ENCODE measurements around the gene ZSWIM6. TPM values are rescaled to one million over a fixed set of nuclear protein-coding genes. Genes with fewer than 3 reads are reported as not detected.

The ZSWIM6 gene
- total RNA-seq, 2 donors from 2014 or later, result 4.6 to 5.6 TPM

DNA sequence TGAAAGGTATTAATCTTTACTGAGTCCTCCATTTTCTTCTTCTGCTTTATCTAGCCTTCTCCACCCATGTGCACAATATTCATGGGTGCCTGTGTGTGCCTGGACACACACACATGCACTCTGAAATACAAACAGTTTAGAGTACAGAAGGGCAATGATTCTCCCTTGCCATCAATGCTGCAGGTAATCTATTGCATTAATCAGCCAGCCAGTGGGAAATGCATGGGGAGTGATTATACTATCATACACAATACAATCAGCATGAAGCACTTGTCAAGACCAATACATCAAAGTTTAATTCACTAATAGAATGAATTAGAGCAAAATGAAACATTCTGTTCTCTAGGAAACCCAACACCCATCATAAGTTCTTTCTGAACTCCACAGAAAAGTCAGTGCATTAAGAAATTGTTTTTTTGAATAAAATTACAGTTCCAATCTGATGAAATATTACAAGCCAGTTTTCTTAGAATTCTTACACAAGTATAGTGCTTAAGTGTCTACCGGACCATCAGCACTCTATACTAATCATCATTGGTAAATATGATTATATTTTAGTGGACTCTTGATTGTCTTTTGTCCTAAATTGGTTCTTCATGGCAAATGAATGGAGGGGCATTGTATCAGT, 172.2 kb downstream of the ZSWIM6 start:
- H3K9me3 ChIP-seq, result no peaks in the 10 kb centered on the region
- H3K4me3 ChIP-seq, result no peak overlapping the region
- H3K27ac ChIP-seq, result no peak overlapping the region
- TF ChIP-seq, protein P1, sequence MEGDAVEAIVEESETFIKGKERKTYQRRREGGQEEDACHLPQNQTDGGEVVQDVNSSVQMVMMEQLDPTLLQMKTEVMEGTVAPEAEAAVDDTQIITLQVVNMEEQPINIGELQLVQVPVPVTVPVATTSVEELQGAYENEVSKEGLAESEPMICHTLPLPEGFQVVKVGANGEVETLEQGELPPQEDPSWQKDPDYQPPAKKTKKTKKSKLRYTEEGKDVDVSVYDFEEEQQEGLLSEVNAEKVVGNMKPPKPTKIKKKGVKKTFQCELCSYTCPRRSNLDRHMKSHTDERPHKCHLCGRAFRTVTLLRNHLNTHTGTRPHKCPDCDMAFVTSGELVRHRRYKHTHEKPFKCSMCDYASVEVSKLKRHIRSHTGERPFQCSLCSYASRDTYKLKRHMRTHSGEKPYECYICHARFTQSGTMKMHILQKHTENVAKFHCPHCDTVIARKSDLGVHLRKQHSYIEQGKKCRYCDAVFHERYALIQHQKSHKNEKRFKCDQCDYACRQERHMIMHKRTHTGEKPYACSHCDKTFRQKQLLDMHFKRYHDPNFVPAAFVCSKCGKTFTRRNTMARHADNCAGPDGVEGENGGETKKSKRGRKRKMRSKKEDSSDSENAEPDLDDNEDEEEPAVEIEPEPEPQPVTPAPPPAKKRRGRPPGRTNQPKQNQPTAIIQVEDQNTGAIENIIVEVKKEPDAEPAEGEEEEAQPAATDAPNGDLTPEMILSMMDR (IDR thresholded peaks at IDR 0.05), result no peak
- H3K27me3 ChIP-seq, result no peaks in the 10 kb centered on the region
- DNase-seq (ENCODE audit: low spot score), result no peak
- H3K4me1 ChIP-seq, result no peaks in the 10 kb centered on the region
- no peaks in the 10 kb centered on the region for H3K36me3 ChIP-seq

DNA sequence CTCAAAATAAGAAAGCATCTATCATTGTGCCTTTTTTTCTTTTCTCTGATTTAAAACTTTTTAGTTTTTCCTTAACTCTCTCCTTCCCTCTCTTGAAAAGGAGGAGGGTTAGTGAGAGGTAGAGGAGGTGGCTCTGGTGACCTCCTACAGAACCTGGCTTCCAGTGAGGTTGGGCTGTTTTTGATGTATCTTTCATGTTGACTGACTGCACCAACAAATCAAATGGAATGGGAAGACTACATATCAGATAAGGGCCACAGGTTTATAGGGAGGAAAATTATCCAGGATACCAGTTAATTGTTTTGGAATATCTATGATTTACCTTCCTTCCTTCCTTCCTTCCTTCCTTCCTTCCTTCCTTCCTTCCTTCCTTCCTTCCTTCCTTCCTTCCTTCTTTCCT, 173.2 kb downstream of the ZSWIM6 start:
- TF ChIP-seq, protein P1 (IDR thresholded peaks at IDR 0.05), result no peak
- Histone ChIP-seq H3K27me3 (no peaks in the 10 kb centered on the region), H3K4me1 (no peaks in the 10 kb centered on the region), H3K27ac (no peak overlapping the region), H3K9me3 (no peaks in the 10 kb centered on the region), H3K4me3 (no peak overlapping the region), H3K36me3 (no peaks in the 10 kb centered on the region)
- DNase-seq (ENCODE audit: low spot score), result no peak

DNA sequence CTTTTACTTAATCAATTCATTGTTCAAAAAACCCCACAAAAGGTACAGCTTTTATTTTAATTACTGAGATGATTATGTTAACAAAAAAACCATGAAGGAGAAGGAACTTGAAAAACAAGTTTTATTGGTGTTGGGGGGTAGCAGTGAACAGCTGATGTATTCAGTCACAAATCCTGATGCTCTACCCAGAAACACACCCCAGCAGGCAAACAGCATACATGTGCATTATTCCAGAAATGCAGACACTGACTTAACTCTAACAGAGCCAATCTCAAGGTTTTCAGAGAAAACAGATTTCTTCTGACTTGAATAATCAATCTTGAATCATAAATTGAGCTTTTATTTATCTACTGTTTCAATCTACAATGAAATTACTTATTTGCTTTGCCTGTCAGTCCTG, 175.2 kb downstream of the ZSWIM6 start:
- H3K27ac ChIP-seq, result no peak overlapping the region
- H3K27me3 ChIP-seq, result no peaks in the 10 kb centered on the region
- H3K36me3 ChIP-seq, result no peaks in the 10 kb centered on the region
- TF ChIP-seq, protein P1 (IDR thresholded peaks at IDR 0.05), result no peak
- H3K4me1 ChIP-seq, result no peaks in the 10 kb centered on the region
- no peak overlapping the region for H3K4me3 ChIP-seq
- H3K9me3 ChIP-seq, result peaks cover 0 to 5% of the 10 kb centered on the region in 2 donors
- no peak for DNase-seq (ENCODE audit: low spot score)

DNA sequence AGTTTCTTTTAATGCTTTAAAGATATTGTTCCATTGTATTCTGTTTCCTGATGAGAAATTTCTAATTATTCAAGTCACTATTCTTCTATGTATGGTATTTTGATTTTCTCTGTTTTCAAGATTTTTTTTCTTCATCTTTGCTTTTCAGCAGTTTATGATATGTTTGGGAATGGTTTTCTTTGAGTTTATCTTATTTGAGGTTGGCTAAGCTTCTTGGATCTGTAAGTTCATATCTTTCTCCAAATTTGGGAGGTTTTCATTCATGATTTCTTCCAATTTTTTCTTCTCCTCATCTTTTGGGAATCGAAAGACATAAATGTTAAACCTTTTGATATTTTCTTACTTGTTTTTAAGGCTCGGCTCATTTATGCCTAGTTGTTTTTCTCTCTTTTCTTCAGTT, 184.9 kb downstream of the ZSWIM6 start:
- DNase-seq (ENCODE audit: low spot score), result no peak
- Histone ChIP-seq H3K4me1 (no peaks in the 10 kb centered on the region), H3K36me3 (no peaks in the 10 kb centered on the region), H3K4me3 (no peak overlapping the region), H3K9me3 (peaks cover 0 to 15% of the 10 kb centered on the region in 2 donors), H3K27me3 (no peaks in the 10 kb centered on the region), H3K27ac (no peak overlapping the region)
- TF ChIP-seq, protein P1 (IDR thresholded peaks at IDR 0.05), result no peak

DNA sequence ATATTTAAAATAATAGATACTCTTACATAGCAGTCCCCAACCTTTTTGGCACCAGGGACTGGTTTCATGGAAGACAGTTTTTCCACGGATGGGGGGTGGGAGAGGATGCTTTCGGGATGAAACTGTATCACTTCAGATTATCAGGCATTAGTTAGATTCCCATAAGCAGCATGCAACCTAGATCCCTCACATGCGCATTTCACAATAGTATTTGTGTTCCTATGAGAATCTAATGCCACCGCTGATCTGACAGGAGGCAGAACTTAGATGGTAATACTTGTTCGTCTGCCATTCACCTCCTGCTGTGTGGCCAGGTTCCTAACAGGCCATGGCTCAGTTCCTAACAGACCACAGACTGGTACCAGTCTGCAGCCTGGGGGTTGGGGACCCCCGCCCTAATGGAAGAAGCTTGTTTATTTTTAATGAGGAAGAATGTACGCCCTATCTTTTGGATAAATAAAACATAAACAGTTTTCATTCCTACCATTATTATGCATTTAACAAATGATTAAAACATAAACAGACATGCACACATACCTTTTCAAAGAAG, 187.7 kb downstream of the ZSWIM6 start:
- no peaks in the 10 kb centered on the region for H3K4me1 ChIP-seq

More for the DNA sequence above, 187.7 kb downstream of the ZSWIM6 start:
- no peak for DNase-seq (ENCODE audit: low spot score)
- Histone ChIP-seq H3K27me3 (no peaks in the 10 kb centered on the region), H3K36me3 (no peaks in the 10 kb centered on the region), H3K9me3 (peaks cover 0 to 10% of the 10 kb centered on the region in 2 donors), H3K4me3 (no peak overlapping the region), H3K27ac (no peak overlapping the region)
- TF ChIP-seq, protein P1 (IDR thresholded peaks at IDR 0.05), result no peak

All from right atrium auricular region (tissue), 2 donors.